SK-N-SH (cell line): ENCODE results near the gene CRYBG2. TPM values are rescaled to one million over a fixed set of nuclear protein-coding genes. Genes with fewer than 3 reads are reported as not detected.
"Not testable (repeated sequence)": the region's sequence is repeated elsewhere in the genome, so short reads cannot be mapped to it uniquely, and the experiment has no call there.

Experiments
- CTCF ChIA-PET: fragments of 300-600, 350-600 bp; formaldehyde crosslinking; extraction: SDS; loops from one replicate; lab custom pipeline; 2021; lab: Yijun Ruan, JAX
- POLR2A ChIA-PET: fragments of 350-600 bp; sonication (Branson Sonifier 250); formaldehyde crosslinking; extraction: SDS; loops from one replicate; lab custom pipeline; 2020; ENCODE audit warnings: antibody characterized with exemption, inconsistent platforms; lab: Yijun Ruan, JAX
- DNase-seq: peaks from one replicate; pipeline ENCODE4 v3.0.0; 2012
- H2AFZ ChIP-seq: fragments of 200-600 bp; sonication (generic); 2 replicates; pipeline ENCODE4 v1.8.1; 2016; ENCODE audit warnings: antibody characterized with exemption, mild to moderate bottlenecking, low read depth
- H3F3A ChIP-seq: fragments of 200-600 bp; sonication (generic); replicated peaks from 2 replicates; pipeline ENCODE3; 2016; ENCODE audit warnings: antibody characterized with exemption, mild to moderate bottlenecking; ENCODE audit not compliant: insufficient read depth
- H3K27ac ChIP-seq, 2 experiments: fragments of 200-500 bp in 1 of 2; fragments of 200-600 bp in 1 of 2; sonication (Bioruptor generic) in 1 of 2; sonication (generic), shearing (Covaris generic) in 1 of 2; 2 replicates each; pipeline versions ENCODE4 v1.5.1 to v1.6.1; 2014 to 2016; ENCODE audit warnings: low read depth in 2 of 2, inconsistent platforms in 1 of 2, low read length in 1 of 2, mild to moderate bottlenecking in 1 of 2, mixed read lengths in 1 of 2
- H3K27me3 ChIP-seq: fragments of 200-600 bp; sonication (generic), shearing (Covaris generic); 2 replicates; pipeline ENCODE4 v1.6.1; 2016; ENCODE audit warnings: mixed run types; ENCODE audit not compliant: insufficient read depth
- H3K36me3 ChIP-seq, 2 experiments: fragments of 200-500 bp in 1 of 2; fragments of 200-600 bp in 1 of 2; sonication (Bioruptor generic) in 1 of 2; sonication (generic) in 1 of 2; replicated peaks in 1 of 2; 2 replicates each; pipeline versions ENCODE3 to v1.5.1; 2014 to 2016; ENCODE audit warnings: low read length in 1 of 2, mild to moderate bottlenecking in 1 of 2; ENCODE audit not compliant: insufficient read depth in 2 of 2, control insufficient read depth in 1 of 2
- H3K4me1 ChIP-seq, 2 experiments: fragments of 200-500 bp in 1 of 2; fragments of 200-600 bp in 1 of 2; sonication (Bioruptor generic) in 1 of 2; sonication (generic), shearing (Covaris generic) in 1 of 2; 2 replicates each; pipeline versions ENCODE4 v1.5.1 to v1.6.1; 2014 to 2016; ENCODE audit warnings: low read depth in 1 of 2, low read length in 1 of 2, mixed run types in 1 of 2; ENCODE audit not compliant: insufficient read depth in 2 of 2, control insufficient read depth in 1 of 2
- H3K4me2 ChIP-seq: fragments of 200-600 bp; sonication (generic), shearing (Covaris generic); 2 replicates; pipeline ENCODE4 v1.6.1; 2017; ENCODE audit warnings: mixed run types
- H3K4me3 ChIP-seq, 2 experiments: fragments of 200-500 bp in 1 of 2; fragments of 200-600 bp in 1 of 2; sonication (Bioruptor generic) in 1 of 2; sonication (generic), shearing (Covaris generic) in 1 of 2; 2 replicates each; pipeline versions ENCODE4 v1.5.1 to v1.8.1; 2014 to 2016; ENCODE audit warnings: low read depth in 2 of 2, inconsistent platforms in 1 of 2, low read length in 1 of 2, mild to moderate bottlenecking in 1 of 2, mixed read lengths in 1 of 2, moderate library complexity in 1 of 2
- H3K79me2 ChIP-seq: fragments of 200-600 bp; sonication (generic); 2 replicates; pipeline ENCODE4 v1.8.1; 2017; ENCODE audit warnings: mild to moderate bottlenecking; ENCODE audit not compliant: insufficient read depth
- H3K9ac ChIP-seq: fragments of 200-600 bp; sonication (generic); 2 replicates; pipeline ENCODE4 v1.6.1; 2017; ENCODE audit warnings: mixed run types
- H3K9me2 ChIP-seq: fragments of 200-600 bp; sonication (generic); 2 replicates; pipeline ENCODE4 v1.6.1; 2017; ENCODE audit warnings: mixed run types
- H3K9me3 ChIP-seq: fragments of 200-600 bp; sonication (generic); 2 replicates; pipeline ENCODE4 v1.6.1; 2017; ENCODE audit warnings: mixed run types, mild to moderate bottlenecking, moderate library complexity
- H4K20me1 ChIP-seq: fragments of 200-600 bp; sonication (generic); 2 replicates; pipeline ENCODE4 v1.6.1; 2017; ENCODE audit warnings: mild to moderate bottlenecking, mixed run types; ENCODE audit not compliant: insufficient read depth
- ELF1 ChIP-seq: IDR thresholded peaks from 2 replicates; pipeline ENCODE4 v1.4.0; 2012
- EP300 ChIP-seq, 2 experiments: IDR thresholded peaks; 2 replicates each; pipeline versions ENCODE4 v1.4.0 to v1.6.1; 2012; ENCODE audit warnings: borderline replicate concordance in 1 of 2, low read depth in 1 of 2, low read length in 1 of 2
- EZH2phosphoT487 ChIP-seq: fragments of 200-600 bp; sonication (generic); IDR thresholded peaks from 2 replicates; pipeline ENCODE4 v1.6.1; 2017; ENCODE audit warnings: low read depth, mixed run types, mild to moderate bottlenecking, antibody characterized with exemption, moderate library complexity, borderline replicate concordance
- FOXJ3 ChIP-seq: sonication (generic); formaldehyde crosslinking; IDR thresholded peaks from 2 replicates; pipeline ENCODE4 v1.5.1; 2020; ENCODE audit warnings: mild to moderate bottlenecking, missing genetic modification reagents
- GATA2 ChIP-seq: sonication (generic); formaldehyde crosslinking; IDR thresholded peaks from 2 replicates; pipeline ENCODE4 v1.5.0; 2020; ENCODE audit warnings: mild to moderate bottlenecking, missing genetic modification reagents
- MXI1 ChIP-seq: IDR thresholded peaks from 2 replicates; pipeline ENCODE4 v1.6.1; 2012; ENCODE audit warnings: mild to moderate bottlenecking, low read depth, low read length, improper control_type of control experiment
- RXRA ChIP-seq: IDR thresholded peaks from 2 replicates; pipeline ENCODE4 v1.4.0; 2012; ENCODE audit warnings: low read depth, mild to moderate bottlenecking, borderline replicate concordance
- SIN3A ChIP-seq: IDR thresholded peaks from 2 replicates; pipeline ENCODE4 v1.6.1; 2012; ENCODE audit warnings: low read depth, mild to moderate bottlenecking, low read length, moderate library complexity, borderline replicate concordance
- SMC3 ChIP-seq: IDR thresholded peaks from 2 replicates; pipeline ENCODE4 v1.6.1; 2012; ENCODE audit warnings: low read depth, low read length, improper control_type of control experiment
- WGBS: methylation state at CpG from one replicate; pipeline ENCODE4 v1.1.6; 2017; ENCODE audit warnings: low lambda C conversion rate; 5-methylcytosine and 5-hydroxymethylcytosine counted together
- polyA plus RNA-seq, 3 experiments: library from polyadenylated mRNA; depleted of rRNA; stranded (reverse); fragments of >200 nt; gene quantifications; 2 replicates each; pipeline ENCODE4 v1.2.3, GENCODE V29; 2012
- TF ChIP-seq, protein P1 (sequence below): fragments of 150-350 bp; IDR thresholded peaks from 2 replicates; pipeline ENCODE4 v1.6.1; 2016; ENCODE audit warnings: mild to moderate bottlenecking, low read depth, low read length
- TF ChIP-seq, protein P2 (sequence below): IDR thresholded peaks from 2 replicates; pipeline ENCODE4 v1.6.1; 2012; ENCODE audit warnings: mild to moderate bottlenecking, low read depth, low read length, moderate library complexity
- TF ChIP-seq, protein P3 (sequence below): IDR thresholded peaks from 2 replicates; pipeline ENCODE4 v1.4.0; 2012; ENCODE audit warnings: low read depth

The CRYBG2 gene
- polyA plus RNA-seq, 1 of the 3 experiments (the other 2 are of a cell fraction), result 0.08 TPM

DNA sequence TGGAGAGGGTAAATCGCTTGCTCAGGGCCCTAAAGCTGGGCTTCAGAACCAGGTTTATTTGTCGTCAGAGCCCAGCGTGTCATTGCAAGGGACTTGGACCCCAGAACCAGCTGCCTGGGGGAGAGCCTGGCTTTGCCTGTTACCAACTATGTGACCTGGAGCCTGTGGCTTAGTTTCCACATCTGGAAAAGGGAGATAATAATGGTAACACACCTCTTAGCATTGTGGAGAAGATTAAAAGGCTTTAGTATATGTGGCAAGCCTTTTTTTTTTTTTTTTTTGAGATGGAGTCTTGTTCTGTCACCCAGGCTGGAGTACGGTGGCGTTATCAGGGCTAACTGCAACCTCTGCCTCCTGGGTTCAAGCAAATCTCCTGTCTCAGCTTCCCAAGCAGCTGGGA lies 23.7 kb downstream of the CRYBG2 start:
- 92% methylated on average over 5 of the region's 5 CpGs for WGBS
- no peak overlapping the region for H2AFZ ChIP-seq
- no peaks in the 10 kb centered on the region for H3K36me3 ChIP-seq
- H3K9me2 ChIP-seq, result no peaks in the 10 kb centered on the region
- ChIA-PET POLR2A (interaction anchor here (0.7 kb wide), 1 partner anchor 51 kb away, joined by 3 read pairs; the partner anchor contains the start of gene SH3BGRL3), CTCF (interaction anchor here (0.7 to 4.2 kb wide), 6 partner anchors 9 to 161 kb away, joined by 3 to 38 read pairs (median 3); partner anchors contain the start of gene ZNF593)
- no peak overlapping the region for H3K4me3 ChIP-seq
- no peak overlapping the region for H3K27ac ChIP-seq
- H3K9ac ChIP-seq, result no peak overlapping the region
- H3K9me3 ChIP-seq, result no peaks in the 10 kb centered on the region
- H4K20me1 ChIP-seq, result no peaks in the 10 kb centered on the region
- no peaks in the 10 kb centered on the region for H3K4me1 ChIP-seq
- no peaks in the 10 kb centered on the region for H3F3A ChIP-seq
- no peak overlapping the region for H3K4me2 ChIP-seq
- DNase-seq, result no peak
- H3K27me3 ChIP-seq, result no peaks in the 10 kb centered on the region
- TF ChIP-seq SMC3 (no peak), FOXJ3 (CRISPR knock-in tag) (no peak), EP300 (IDR thresholded peaks at IDR 0.05; ENCODE audit: borderline replicate concordance in 1 of 2, low read depth in 1 of 2, low read length in 1 of 2) (no peak), SIN3A (no peak), EZH2phosphoT487 (no peak), MXI1 (no peak), GATA2 (no peak), ELF1 (no peak), RXRA (no peak)
- TF ChIP-seq, protein P1, sequence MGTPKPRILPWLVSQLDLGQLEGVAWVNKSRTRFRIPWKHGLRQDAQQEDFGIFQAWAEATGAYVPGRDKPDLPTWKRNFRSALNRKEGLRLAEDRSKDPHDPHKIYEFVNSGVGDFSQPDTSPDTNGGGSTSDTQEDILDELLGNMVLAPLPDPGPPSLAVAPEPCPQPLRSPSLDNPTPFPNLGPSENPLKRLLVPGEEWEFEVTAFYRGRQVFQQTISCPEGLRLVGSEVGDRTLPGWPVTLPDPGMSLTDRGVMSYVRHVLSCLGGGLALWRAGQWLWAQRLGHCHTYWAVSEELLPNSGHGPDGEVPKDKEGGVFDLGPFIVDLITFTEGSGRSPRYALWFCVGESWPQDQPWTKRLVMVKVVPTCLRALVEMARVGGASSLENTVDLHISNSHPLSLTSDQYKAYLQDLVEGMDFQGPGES, result no peak
- TF ChIP-seq, protein P2, sequence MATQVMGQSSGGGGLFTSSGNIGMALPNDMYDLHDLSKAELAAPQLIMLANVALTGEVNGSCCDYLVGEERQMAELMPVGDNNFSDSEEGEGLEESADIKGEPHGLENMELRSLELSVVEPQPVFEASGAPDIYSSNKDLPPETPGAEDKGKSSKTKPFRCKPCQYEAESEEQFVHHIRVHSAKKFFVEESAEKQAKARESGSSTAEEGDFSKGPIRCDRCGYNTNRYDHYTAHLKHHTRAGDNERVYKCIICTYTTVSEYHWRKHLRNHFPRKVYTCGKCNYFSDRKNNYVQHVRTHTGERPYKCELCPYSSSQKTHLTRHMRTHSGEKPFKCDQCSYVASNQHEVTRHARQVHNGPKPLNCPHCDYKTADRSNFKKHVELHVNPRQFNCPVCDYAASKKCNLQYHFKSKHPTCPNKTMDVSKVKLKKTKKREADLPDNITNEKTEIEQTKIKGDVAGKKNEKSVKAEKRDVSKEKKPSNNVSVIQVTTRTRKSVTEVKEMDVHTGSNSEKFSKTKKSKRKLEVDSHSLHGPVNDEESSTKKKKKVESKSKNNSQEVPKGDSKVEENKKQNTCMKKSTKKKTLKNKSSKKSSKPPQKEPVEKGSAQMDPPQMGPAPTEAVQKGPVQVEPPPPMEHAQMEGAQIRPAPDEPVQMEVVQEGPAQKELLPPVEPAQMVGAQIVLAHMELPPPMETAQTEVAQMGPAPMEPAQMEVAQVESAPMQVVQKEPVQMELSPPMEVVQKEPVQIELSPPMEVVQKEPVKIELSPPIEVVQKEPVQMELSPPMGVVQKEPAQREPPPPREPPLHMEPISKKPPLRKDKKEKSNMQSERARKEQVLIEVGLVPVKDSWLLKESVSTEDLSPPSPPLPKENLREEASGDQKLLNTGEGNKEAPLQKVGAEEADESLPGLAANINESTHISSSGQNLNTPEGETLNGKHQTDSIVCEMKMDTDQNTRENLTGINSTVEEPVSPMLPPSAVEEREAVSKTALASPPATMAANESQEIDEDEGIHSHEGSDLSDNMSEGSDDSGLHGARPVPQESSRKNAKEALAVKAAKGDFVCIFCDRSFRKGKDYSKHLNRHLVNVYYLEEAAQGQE, result no peak
- TF ChIP-seq, protein P3, sequence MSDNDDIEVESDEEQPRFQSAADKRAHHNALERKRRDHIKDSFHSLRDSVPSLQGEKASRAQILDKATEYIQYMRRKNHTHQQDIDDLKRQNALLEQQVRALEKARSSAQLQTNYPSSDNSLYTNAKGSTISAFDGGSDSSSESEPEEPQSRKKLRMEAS, result no peak
- no peaks in the 10 kb centered on the region for H3K79me2 ChIP-seq

DNA sequence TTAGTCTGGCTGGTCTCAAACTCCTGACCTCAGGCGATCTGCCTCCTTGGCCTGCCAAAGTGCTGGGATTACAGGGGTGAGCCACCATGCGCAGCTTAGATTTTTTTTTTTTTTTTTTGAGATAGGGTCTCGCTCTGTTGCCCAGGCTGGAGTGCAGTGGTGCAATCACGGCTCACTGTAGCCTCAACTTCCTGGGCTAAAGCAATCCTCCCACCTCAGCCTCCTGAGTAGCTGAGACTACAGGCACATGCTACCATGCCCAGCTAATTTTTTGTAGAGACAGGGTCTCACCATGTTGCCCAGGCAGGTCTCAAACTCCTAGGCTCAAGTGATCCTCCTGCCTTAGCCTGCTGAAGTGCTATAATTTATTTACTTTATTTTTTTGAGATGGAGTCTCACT lies 24.6 kb downstream of the CRYBG2 start:
- H3K27ac ChIP-seq, H3K4me1 ChIP-seq, POLR2A ChIA-PET, H3K4me2 ChIP-seq, H3K27me3 ChIP-seq, H2AFZ ChIP-seq, H3K4me3 ChIP-seq, H4K20me1 ChIP-seq, H3K9ac ChIP-seq, H3K9me3 ChIP-seq, H3K79me2 ChIP-seq, H3K36me3 ChIP-seq, H3F3A ChIP-seq, DNase-seq, H3K9me2 ChIP-seq: not testable (repeated sequence)
- CTCF ChIA-PET, result interaction anchor here (1.2 to 4.2 kb wide), 5 partner anchors 8 to 160 kb away, joined by 3 to 38 read pairs (median 4); partner anchors contain the start of gene ZNF593
- WGBS, result 78% methylated on average over 4 of the region's 4 CpGs
